ENCODE measurements around the gene IGFBP6.
A peak's percentile ranks its signal among the peaks of the same experiment; 100 is the strongest.

Gene IGFBP6

DNA sequence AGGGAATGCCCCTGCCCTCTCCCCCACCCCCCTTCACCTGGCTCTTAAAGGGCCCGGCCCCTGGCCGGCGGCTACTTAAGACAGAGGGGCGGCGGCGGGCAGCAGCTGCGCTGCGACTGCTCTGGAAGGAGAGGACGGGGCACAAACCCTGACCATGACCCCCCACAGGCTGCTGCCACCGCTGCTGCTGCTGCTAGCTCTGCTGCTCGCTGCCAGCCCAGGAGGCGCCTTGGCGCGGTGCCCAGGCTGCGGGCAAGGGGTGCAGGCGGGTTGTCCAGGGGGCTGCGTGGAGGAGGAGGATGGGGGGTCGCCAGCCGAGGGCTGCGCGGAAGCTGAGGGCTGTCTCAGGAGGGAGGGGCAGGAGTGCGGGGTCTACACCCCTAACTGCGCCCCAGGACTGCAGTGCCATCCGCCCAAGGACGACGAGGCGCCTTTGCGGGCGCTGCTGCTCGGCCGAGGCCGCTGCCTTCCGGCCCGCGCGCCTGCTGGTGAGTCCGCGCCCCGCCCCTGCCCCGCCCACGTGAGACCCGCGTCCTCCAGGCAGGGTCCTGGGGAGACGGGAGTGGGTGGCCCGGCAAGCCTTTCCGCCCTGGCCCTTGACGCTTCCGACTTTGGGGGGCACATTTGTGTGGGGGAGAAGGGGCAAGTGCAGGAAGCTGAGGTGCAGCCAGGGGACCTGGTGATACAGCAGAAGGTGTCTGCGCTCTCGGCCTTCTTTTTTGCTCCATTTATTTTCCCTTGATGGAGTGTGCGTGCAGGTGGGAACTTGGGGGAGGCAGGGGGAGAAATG lies at the start of gene IGFBP6:
Gene IGFBP6 (plus strand): TSS at position 104 of the 790 bp plus-strand sequence. CDS start 51 bp downstream, at position 155.
- Histone ChIP-seq H3K36me3 (no peaks in the 10 kb centered on the region), H4K20me1 (no peaks in the 10 kb centered on the region; a peak in 1 of 22 replicates), H3K27me3 (peaks cover 0 to 22% (median 20%) of the 10 kb centered on the region in 11 experiments; a peak in 17 of 22 replicates), H3K9me3 (replicated peaks in 1 of 11) (no peaks in the 10 kb centered on the region), H3K4me2 (peak within 1 kb of the TSS; percentile 95 to 100 (median 100)), H3K27ac (peak within 1 kb of the TSS in 9 of 11 experiments; percentile 28 to 70 (median 53); a peak in 16 of 22 replicates), H3K9ac (peak within 1 kb of the TSS; percentile 61 to 77 (median 69)), H3K4me1 (peaks cover 30 to 87% (median 51%) of the 10 kb centered on the region in 10 experiments), H3K4me3 (peak within 1 kb of the TSS; percentile 44 to 74 (median 62))
- TF ChIP-seq Cebpa-rat (IDR thresholded peaks at IDR 0.05) = no peak

DNA sequence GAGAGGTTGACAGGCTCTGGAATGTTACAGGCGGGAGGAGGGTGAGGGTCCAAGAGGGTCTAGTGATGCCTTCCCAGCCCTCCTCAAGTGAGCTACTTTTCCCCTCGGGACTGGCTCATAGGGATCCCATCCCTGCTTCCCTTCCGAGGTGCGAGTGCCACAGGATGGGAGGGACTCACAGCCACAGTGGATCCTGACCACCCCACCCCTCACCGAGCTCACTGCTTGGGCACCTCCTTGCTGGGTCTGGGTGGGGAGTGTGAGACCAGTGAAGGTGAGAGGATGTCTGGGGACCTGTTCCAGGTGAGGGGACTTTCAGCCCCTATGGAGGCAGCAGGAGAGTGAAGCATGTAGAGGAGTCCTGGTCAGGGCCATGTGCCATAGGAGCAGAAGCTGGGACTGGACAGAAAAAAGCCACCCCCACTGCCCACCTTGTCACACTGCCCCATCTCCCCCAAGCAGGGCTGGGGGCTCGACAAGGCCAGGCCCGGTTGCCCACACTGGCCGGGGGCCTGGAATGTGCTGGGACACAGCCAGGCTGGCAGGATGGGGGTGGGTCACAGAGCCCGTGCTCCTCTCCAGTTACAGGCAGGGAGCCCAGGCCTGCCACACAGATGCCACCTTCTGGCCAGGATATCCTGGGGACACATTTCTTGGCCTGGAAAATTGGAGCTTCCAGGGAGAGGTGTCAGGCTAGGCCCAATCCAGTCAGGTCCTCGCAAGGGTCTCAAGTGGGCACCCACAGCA lies 49.3 kb upstream of the IGFBP6 start:
- H3K4me2 ChIP-seq = peak overlapping the region; percentile 80 to 99 (median 90)
- peak overlapping the region; percentile 63 to 76 (median 67) for H3K4me3 ChIP-seq
- no peak for TF ChIP-seq Cebpa-rat (IDR thresholded peaks at IDR 0.05)
- H3K9ac ChIP-seq = peak overlapping the region; percentile 77 to 89 (median 82)
- peaks cover 0 to 5% (median under 1%) of the 10 kb centered on the region in 11 experiments; a peak in 3 of 22 replicates for H3K36me3 ChIP-seq
- H3K9me3 ChIP-seq (replicated peaks in 1 of 11) = no peaks in the 10 kb centered on the region
- H3K27me3 ChIP-seq = no peaks in the 10 kb centered on the region
- H4K20me1 ChIP-seq = peaks cover 0 to 29% (median 0%) of the 10 kb centered on the region in 11 experiments; a peak in 1 of 22 replicates
- peak overlapping the region; percentile 48 to 86 (median 76); a peak in 21 of 22 replicates for H3K27ac ChIP-seq
- peaks cover 39 to 77% (median 58%) of the 10 kb centered on the region in 10 experiments for H3K4me1 ChIP-seq

DNA sequence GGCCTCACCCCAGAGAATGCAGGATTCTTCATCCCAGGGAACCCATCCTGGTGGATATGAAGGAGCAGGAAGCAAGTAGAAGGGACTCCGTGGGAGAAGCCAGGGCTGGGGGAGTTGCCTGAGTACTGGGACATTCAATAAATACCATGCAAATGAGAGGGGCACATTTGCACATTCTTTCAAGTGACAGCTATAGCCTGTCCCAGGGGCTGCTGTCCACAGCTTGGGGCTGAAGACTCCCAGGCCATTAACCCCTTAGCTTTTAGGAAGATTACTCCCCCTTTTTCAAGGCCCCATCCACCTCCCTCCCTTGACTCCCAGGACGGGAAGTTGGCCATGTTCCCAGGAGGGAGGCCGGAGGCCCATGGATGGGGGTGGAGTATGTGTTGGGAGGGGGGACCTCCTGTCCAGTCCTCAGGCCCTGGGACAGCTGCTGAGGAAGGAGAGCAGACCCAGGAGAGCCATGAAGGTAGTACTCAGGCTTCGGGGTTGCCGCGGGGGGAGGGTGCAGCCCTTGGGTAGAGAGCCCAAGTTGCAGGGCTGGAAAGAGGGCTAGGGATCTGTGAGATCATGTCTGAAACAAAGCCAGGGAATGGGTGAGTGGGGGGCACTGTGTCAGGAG lies 48.6 kb upstream of the IGFBP6 start:
- H3K9me3 ChIP-seq (replicated peaks in 1 of 11) = no peaks in the 10 kb centered on the region
- no peak for TF ChIP-seq Cebpa-rat (IDR thresholded peaks at IDR 0.05)
- H4K20me1 ChIP-seq = 0 out of 22 replicates have a peak, but pooled peaks cover 0 to 22% (median 0%) of the 10 kb centered on the region in 11 experiments
- no peak overlapping the region for H3K4me3 ChIP-seq
- H3K9ac ChIP-seq = peak overlapping the region in 7 of 11 experiments; percentile 81 to 89 (median 84); a peak in 4 of 22 replicates
- H3K27ac ChIP-seq = peak overlapping the region in 3 of 11 experiments; percentile 9 to 85 (median 56); a peak in 6 of 22 replicates
- H3K36me3 ChIP-seq = no peaks in the 10 kb centered on the region
- H3K4me1 ChIP-seq = peaks cover 46 to 82% (median 64%) of the 10 kb centered on the region in 10 experiments
- peak overlapping the region; percentile 80 to 99 (median 90) for H3K4me2 ChIP-seq
- no peaks in the 10 kb centered on the region for H3K27me3 ChIP-seq

DNA sequence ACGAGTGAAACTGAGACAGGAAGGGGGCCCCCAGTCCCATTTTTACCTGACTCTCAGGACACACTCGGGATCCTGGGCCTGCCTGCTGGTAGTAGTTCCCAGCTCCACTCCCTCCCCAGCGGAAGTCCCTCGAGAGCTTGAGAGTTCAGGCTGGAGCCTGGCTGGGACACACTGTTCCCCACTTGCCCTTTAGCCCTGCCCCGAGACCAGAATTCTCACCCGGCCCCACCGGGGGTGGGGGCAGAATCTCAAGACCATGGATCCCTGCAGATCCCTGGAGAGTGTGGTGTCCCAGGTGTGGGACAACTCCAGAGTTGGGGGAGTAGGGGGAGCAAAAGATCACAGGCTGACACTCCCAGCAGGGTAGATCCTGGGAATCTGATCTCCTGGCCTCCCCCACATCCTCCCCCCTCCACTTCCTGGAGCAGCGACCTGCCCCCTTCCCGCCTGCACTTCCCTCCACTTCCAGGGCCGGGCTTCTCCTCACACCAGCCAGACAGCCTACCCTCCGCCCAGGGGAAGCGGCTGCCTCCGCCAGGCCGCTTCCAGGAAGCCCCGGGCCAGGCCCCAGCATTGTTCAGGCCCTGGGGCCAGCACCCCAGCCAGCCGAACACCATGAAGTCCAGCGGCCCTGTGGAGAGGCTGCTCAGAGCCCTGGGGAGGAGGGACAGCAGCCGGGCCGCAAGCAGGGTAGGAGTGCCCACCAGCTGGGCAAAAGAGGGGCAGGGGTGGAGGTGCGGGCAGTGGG lies 47.7 kb upstream of the IGFBP6 start, which contains the start of gene TNS2:
Gene TNS2 (plus strand): TSS at position 495 of the 748 bp plus-strand sequence. CDS start 121 bp downstream, at position 616.
- peak within 1 kb of the TSS in 9 of 11 experiments; percentile 23 to 56 (median 48); a peak in 14 of 22 replicates for H3K27ac ChIP-seq
- no peaks in the 10 kb centered on the region for H3K36me3 ChIP-seq
- no peak within 1 kb of the TSS for H3K4me3 ChIP-seq
- no peaks in the 10 kb centered on the region for H3K9me3 ChIP-seq (replicated peaks in 1 of 11)
- H3K27me3 ChIP-seq = no peaks in the 10 kb centered on the region
- H4K20me1 ChIP-seq = 0 out of 22 replicates have a peak, but pooled peaks cover 0 to 17% (median 0%) of the 10 kb centered on the region in 11 experiments
- peaks cover 50 to 78% (median 68%) of the 10 kb centered on the region in 10 experiments for H3K4me1 ChIP-seq
- peak within 1 kb of the TSS in 10 of 11 experiments; percentile 5 to 89 (median 48); a peak in 14 of 22 replicates for H3K9ac ChIP-seq
- peak within 1 kb of the TSS; percentile 71 to 99 (median 90) for H3K4me2 ChIP-seq
- TF ChIP-seq Cebpa-rat (IDR thresholded peaks at IDR 0.05) = no peak

GRCh38 chr12:53050426-53051057 lies 46.9 kb upstream of the IGFBP6 start:
- Histone ChIP-seq H3K9me3 (replicated peaks in 1 of 11) (no peaks in the 10 kb centered on the region), H3K36me3 (no peaks in the 10 kb centered on the region), H3K9ac (peak overlapping the region in 9 of 11 experiments; percentile 2 to 85 (median 41); a peak in 11 of 22 replicates), H3K4me2 (peak overlapping the region in 10 of 11 experiments; percentile 1 to 99 (median 90); a peak in 16 of 22 replicates), H3K27ac (peak overlapping the region in 8 of 11 experiments; percentile 34 to 56 (median 48); a peak in 12 of 22 replicates), H3K27me3 (no peaks in the 10 kb centered on the region), H3K4me1 (peaks cover 53 to 77% (median 68%) of the 10 kb centered on the region in 10 experiments), H3K4me3 (no peak overlapping the region), H4K20me1 (0 out of 22 replicates have a peak, but pooled peaks cover 0 to 17% (median 0%) of the 10 kb centered on the region in 11 experiments)
- no peak for TF ChIP-seq Cebpa-rat (IDR thresholded peaks at IDR 0.05)

DNA sequence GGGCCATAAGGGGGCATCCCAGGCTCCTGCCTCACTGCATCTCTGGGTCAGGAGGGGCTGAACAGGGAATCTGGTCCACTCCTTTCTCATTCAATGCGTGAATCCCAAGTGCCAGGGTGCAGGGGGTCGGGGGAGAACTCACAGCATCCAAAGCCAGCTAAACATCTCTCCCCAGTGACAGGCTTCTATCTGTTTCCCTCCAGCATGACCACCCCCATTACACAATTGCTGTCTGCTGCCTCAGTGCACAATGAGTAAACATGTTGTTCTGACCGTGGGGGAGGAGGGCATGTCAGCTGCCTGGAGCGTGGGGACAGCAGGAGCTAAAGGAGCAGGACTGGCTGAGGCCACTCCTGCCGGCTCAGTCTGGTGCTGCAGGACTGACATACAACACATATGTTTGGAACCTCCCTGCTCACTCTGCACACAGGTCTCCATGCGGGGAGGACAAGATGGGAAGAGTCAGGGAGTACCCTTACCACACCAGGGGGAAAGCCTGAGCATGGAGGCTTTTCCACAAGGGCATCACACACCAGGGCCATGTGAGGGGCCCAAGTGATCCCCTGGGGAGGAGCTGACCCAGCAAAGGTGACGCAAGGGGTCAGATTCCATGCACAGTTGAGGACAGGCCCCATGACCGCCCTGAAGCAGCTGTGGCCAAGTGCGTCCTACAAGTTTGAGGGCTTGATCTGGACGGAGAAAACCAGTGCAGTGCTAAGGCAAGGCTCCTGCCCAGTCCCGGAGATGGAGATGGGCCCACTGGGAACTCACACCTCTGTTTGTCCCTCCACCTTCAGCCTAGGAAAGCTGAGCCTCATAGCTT lies 46.2 kb upstream of the IGFBP6 start:
- no peaks in the 10 kb centered on the region for H3K27me3 ChIP-seq
- H3K4me1 ChIP-seq = peaks cover 46 to 69% (median 61%) of the 10 kb centered on the region in 10 experiments
- no peaks in the 10 kb centered on the region for H3K9me3 ChIP-seq (replicated peaks in 1 of 11)
- peak overlapping the region in 9 of 11 experiments; percentile 1 to 99 (median 90); a peak in 11 of 22 replicates for H3K4me2 ChIP-seq
- no peak overlapping the region for H3K4me3 ChIP-seq
- peak overlapping the region in 8 of 11 experiments; percentile 34 to 56 (median 48); a peak in 11 of 22 replicates for H3K27ac ChIP-seq
- H3K36me3 ChIP-seq = no peaks in the 10 kb centered on the region
- TF ChIP-seq Cebpa-rat (IDR thresholded peaks at IDR 0.05) = no peak
- 0 out of 22 replicates have a peak, but pooled peaks cover 0 to 17% (median 0%) of the 10 kb centered on the region in 11 experiments for H4K20me1 ChIP-seq
- peak overlapping the region in 8 of 11 experiments; percentile 19 to 54 (median 42); a peak in 10 of 22 replicates for H3K9ac ChIP-seq
